ENCODE measurements around the gene BCL2L1. TPM values are rescaled to one million over a fixed set of nuclear protein-coding genes. Genes with fewer than 3 reads are reported as not detected.

BCL2L1 gene
- total RNA-seq, 1 donor from 2014 or later = 60.0 TPM

- no peak overlapping the region for H3K4me2 ChIP-seq
- no peak for TF ChIP-seq EZH2 (IDR thresholded peaks at IDR 0.05)
- no peak for TF ChIP-seq EZH2phosphoT487 (IDR thresholded peaks at IDR 0.05)
- no peak for TF ChIP-seq CTCF (IDR thresholded peaks at IDR 0.05)
Measured at GRCh38 chr20:31767805-31768204, 45.1 kb upstream of the BCL2L1 start.

GRCh38 chr20:31764641-31765305 is 42.1 kb upstream of the BCL2L1 start:
- no peak overlapping the region for H3K27ac ChIP-seq
- H3K4me3 ChIP-seq = no peak overlapping the region
- Mint-ChIP-seq H3K9me3 (no peaks in the 10 kb centered on the region), H3K36me3 (peaks cover 48% of the 10 kb centered on the region), H3K27ac (no peak overlapping the region), H3K4me1 (no peaks in the 10 kb centered on the region), H3K4me3 (no peak overlapping the region), H3K27me3 (ENCODE audit: insufficient read depth, low read depth) (peaks cover 4% of the 10 kb centered on the region)
- H3K79me2 ChIP-seq (ENCODE audit: low read depth) = peaks cover 57% of the 10 kb centered on the region
- TF ChIP-seq EZH2phosphoT487 (IDR thresholded peaks at IDR 0.05) = no peak
- TF ChIP-seq CTCF (IDR thresholded peaks at IDR 0.05) = no peak
- TF ChIP-seq EZH2 (IDR thresholded peaks at IDR 0.05) = no peak
- peaks cover 6% of the 10 kb centered on the region for H3F3A ChIP-seq (ENCODE audit: low read depth)
- no peak overlapping the region for H3K9ac ChIP-seq
- H3K27me3 ChIP-seq = no peaks in the 10 kb centered on the region
- H2AFZ ChIP-seq (replicated peaks) = no peak overlapping the region
- DNase-seq (ENCODE audit: low spot score) = no peak
- no peaks in the 10 kb centered on the region for H3K4me1 ChIP-seq
- H3K36me3 ChIP-seq = peaks cover 15% of the 10 kb centered on the region
- no peak overlapping the region for H3K4me2 ChIP-seq
- peaks cover 14% of the 10 kb centered on the region for H4K20me1 ChIP-seq (ENCODE audit: low read depth)
- H3K9me3 ChIP-seq (ENCODE audit: low read depth) = no peaks in the 10 kb centered on the region

More at GRCh38 chr20:31767805-31768204, 45.1 kb upstream of the BCL2L1 start:
- Histone ChIP-seq H3K9me3 (ENCODE audit: low read depth) (no peaks in the 10 kb centered on the region), H3K27me3 (no peaks in the 10 kb centered on the region), H2AFZ (replicated peaks) (no peak overlapping the region), H3K4me3 (no peak overlapping the region), H4K20me1 (ENCODE audit: low read depth) (peaks cover 17% of the 10 kb centered on the region), H3F3A (ENCODE audit: low read depth) (peaks cover 6% of the 10 kb centered on the region), H3K9ac (no peak overlapping the region), H3K79me2 (ENCODE audit: low read depth) (peaks cover 33% of the 10 kb centered on the region), H3K27ac (no peak overlapping the region), H3K36me3 (peaks cover 27% of the 10 kb centered on the region), H3K4me1 (no peaks in the 10 kb centered on the region)
- no peaks in the 10 kb centered on the region for H3K4me1 Mint-ChIP-seq
- H3K27ac Mint-ChIP-seq = no peak overlapping the region
- H3K36me3 Mint-ChIP-seq = peaks cover 40% of the 10 kb centered on the region
- peaks cover 4% of the 10 kb centered on the region for H3K27me3 Mint-ChIP-seq (ENCODE audit: insufficient read depth, low read depth)
- no peak overlapping the region for H3K4me3 Mint-ChIP-seq
- no peak for DNase-seq (ENCODE audit: low spot score)
- H3K9me3 Mint-ChIP-seq = no peaks in the 10 kb centered on the region

- Histone ChIP-seq H3K4me3 (no peak overlapping the region), H3K36me3 (peaks cover 20% of the 10 kb centered on the region), H3K79me2 (ENCODE audit: low read depth) (peaks cover 83% of the 10 kb centered on the region), H3K27me3 (no peaks in the 10 kb centered on the region), H3F3A (ENCODE audit: low read depth) (peaks cover 6% of the 10 kb centered on the region), H4K20me1 (ENCODE audit: low read depth) (peaks cover 44% of the 10 kb centered on the region), H3K4me2 (no peak overlapping the region), H3K9me3 (ENCODE audit: low read depth) (no peaks in the 10 kb centered on the region), H3K9ac (no peak overlapping the region), H2AFZ (replicated peaks) (no peak overlapping the region), H3K27ac (no peak overlapping the region), H3K4me1 (no peaks in the 10 kb centered on the region)
- no peak for DNase-seq (ENCODE audit: low spot score)
- no peaks in the 10 kb centered on the region for H3K4me1 Mint-ChIP-seq
- H3K27ac Mint-ChIP-seq = no peak overlapping the region
- H3K9me3 Mint-ChIP-seq = no peaks in the 10 kb centered on the region
- no peak overlapping the region for H3K4me3 Mint-ChIP-seq
- no peaks in the 10 kb centered on the region for H3K27me3 Mint-ChIP-seq (ENCODE audit: insufficient read depth, low read depth)
- TF ChIP-seq EZH2phosphoT487 (IDR thresholded peaks at IDR 0.05) (no peak), EZH2 (IDR thresholded peaks at IDR 0.05) (no peak), CTCF (IDR thresholded peaks at IDR 0.05) (no peak)
- peaks cover 47% of the 10 kb centered on the region for H3K36me3 Mint-ChIP-seq
Measured at GRCh38 chr20:31760519-31761240, 38.0 kb upstream of the BCL2L1 start.

Measured in neural progenitor cell (in vitro differentiated cells).